A673 (cell line): ENCODE measurements around the gene CLASP1. TPM values are rescaled to one million over a fixed set of nuclear protein-coding genes. Genes with fewer than 3 reads are reported as not detected.
A peak's percentile ranks its signal among the peaks of the same experiment; 100 is the strongest.

Experiments used
- BruUV-seq: library from RNA; stranded (reverse); fragments of 400-500 nt; replicated peaks from 2 replicates; lab custom pipeline; 2021; lab: Mats Ljungman, UMichigan
- CTCF ChIA-PET: fragments of 300-600 bp; sonication (Branson Sonifier 250); formaldehyde crosslinking; loops from one replicate; lab custom pipeline; 2022; ENCODE audit warnings: antibody characterized with exemption; lab: Charles Lee
- POLR2A ChIA-PET: fragments of 300-600 bp; sonication (Branson Sonifier 250); formaldehyde crosslinking; loops from one replicate; lab custom pipeline; 2022; ENCODE audit warnings: antibody characterized with exemption; ENCODE audit not compliant: low non-redundant PET; lab: Charles Lee
- DNase-seq: peaks from one replicate; pipeline ENCODE4 v3.0.0-alpha.2; 2015; ENCODE audit warnings: low spot score
- H3K27ac ChIP-seq: fragments of 200-600 bp; sonication (generic); 2 replicates; pipeline ENCODE4 v1.5.1; 2016; ENCODE audit warnings: mixed run types, low read depth, mild to moderate bottlenecking, mixed read lengths, antibody characterized with exemption, low read length; ENCODE audit not compliant: poor library complexity, severe bottlenecking
- H3K27me3 ChIP-seq: fragments of 200-600 bp; sonication (generic); replicated peaks from 2 replicates; pipeline ENCODE4 v1.6.1; 2017; ENCODE audit warnings: mixed run types, low read depth, mild to moderate bottlenecking, mixed read lengths, antibody characterized with exemption, low read length; ENCODE audit not compliant: insufficient read depth, poor library complexity
- H3K36me3 ChIP-seq: fragments of 200-600 bp; sonication (generic); 2 replicates; pipeline ENCODE4 v1.6.1; 2016; ENCODE audit warnings: mixed run types, mild to moderate bottlenecking, mixed read lengths, antibody characterized with exemption, low read length; ENCODE audit not compliant: insufficient read depth, poor library complexity, severe bottlenecking
- H3K4me1 ChIP-seq: fragments of 200-600 bp; sonication (generic); 2 replicates; pipeline ENCODE4 v1.6.1; 2017; ENCODE audit warnings: mixed run types, mild to moderate bottlenecking, mixed read lengths, antibody characterized with exemption, low read length; ENCODE audit not compliant: insufficient read depth, poor library complexity, severe bottlenecking
- H3K4me3 ChIP-seq: fragments of 200-600 bp; sonication (generic); 2 replicates; pipeline ENCODE4 v1.5.1; 2016; ENCODE audit warnings: low read depth, mixed run types, mild to moderate bottlenecking, mixed read lengths, low read length; ENCODE audit not compliant: poor library complexity, severe bottlenecking
- H3K9me3 ChIP-seq: fragments of 200-600 bp; sonication (generic); 2 replicates; pipeline ENCODE4 v1.6.1; 2016; ENCODE audit warnings: mixed run types, low read depth, mild to moderate bottlenecking, mixed read lengths, antibody characterized with exemption, low read length; ENCODE audit not compliant: poor library complexity, severe bottlenecking
- EZH2 ChIP-seq: fragments of 200-600 bp; sonication (generic); IDR thresholded peaks from 2 replicates; pipeline ENCODE4 v1.6.1; 2017; ENCODE audit warnings: borderline replicate concordance, low read depth, mild to moderate bottlenecking, mixed read lengths, antibody characterized with exemption, low read length; ENCODE audit not compliant: poor library complexity, severe bottlenecking
- intact Hi-C: fragments of 100-400 bp; cut with micrococcal nuclease; formaldehyde crosslinking; loops from one replicate; pipeline ENCODE4 v1.10.0; 2022; ENCODE audit not compliant: unreplicated experiment
- total RNA-seq: library from RNA; stranded (reverse); gene quantifications from 2 replicates; pipeline ENCODE4 v1.2.3, GENCODE V29; 2021
- TF ChIP-seq, protein P1 (sequence below): fragments of 300-800, 200-600 bp; sonication (generic); conservative IDR thresholded peaks from 2 replicates; pipeline ENCODE4 v1.5.1; 2017; ENCODE audit warnings: low read depth, mild to moderate bottlenecking, antibody characterized with exemption, low read length, moderate library complexity, mixed read lengths

The CLASP1 gene
- total RNA-seq, 1 experiment from 2014 or later, result 69.1 TPM

GRCh38 chr2:121530212-121530705 is 119.0 kb downstream of the CLASP1 start:
- BruUV-seq, result no TSS peak
- no peak for TF ChIP-seq EZH2
- TF ChIP-seq, protein P1, sequence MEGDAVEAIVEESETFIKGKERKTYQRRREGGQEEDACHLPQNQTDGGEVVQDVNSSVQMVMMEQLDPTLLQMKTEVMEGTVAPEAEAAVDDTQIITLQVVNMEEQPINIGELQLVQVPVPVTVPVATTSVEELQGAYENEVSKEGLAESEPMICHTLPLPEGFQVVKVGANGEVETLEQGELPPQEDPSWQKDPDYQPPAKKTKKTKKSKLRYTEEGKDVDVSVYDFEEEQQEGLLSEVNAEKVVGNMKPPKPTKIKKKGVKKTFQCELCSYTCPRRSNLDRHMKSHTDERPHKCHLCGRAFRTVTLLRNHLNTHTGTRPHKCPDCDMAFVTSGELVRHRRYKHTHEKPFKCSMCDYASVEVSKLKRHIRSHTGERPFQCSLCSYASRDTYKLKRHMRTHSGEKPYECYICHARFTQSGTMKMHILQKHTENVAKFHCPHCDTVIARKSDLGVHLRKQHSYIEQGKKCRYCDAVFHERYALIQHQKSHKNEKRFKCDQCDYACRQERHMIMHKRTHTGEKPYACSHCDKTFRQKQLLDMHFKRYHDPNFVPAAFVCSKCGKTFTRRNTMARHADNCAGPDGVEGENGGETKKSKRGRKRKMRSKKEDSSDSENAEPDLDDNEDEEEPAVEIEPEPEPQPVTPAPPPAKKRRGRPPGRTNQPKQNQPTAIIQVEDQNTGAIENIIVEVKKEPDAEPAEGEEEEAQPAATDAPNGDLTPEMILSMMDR, result no peak
- intact Hi-C loops, result loop anchor here (2.0 to 5.0 kb wide), 2 partner anchors 127 to 207 kb away; partner anchors contain the start of gene NIFK
- H3K4me3 ChIP-seq, result peak overlapping the region; percentile 77
- peak; percentile 87 for DNase-seq
- CTCF ChIA-PET, result interaction anchor here (0.6 to 0.8 kb wide), 3 partner anchors 119 to 221 kb away, joined by 3 to 5 read pairs (median 4); partner anchors contain the start of gene CLASP1
- H3K27ac ChIP-seq, result peak overlapping the region; percentile 99
- peaks cover 13% of the 10 kb centered on the region for H3K36me3 ChIP-seq
- H3K9me3 ChIP-seq, result no peaks in the 10 kb centered on the region
- H3K27me3 ChIP-seq, result no peaks in the 10 kb centered on the region
- POLR2A ChIA-PET, result interaction anchor here (0.6 to 1.4 kb wide), 2 partner anchors 87 to 189 kb away, joined by 3 read pairs; no protein-coding TSS in a partner anchor
- H3K4me1 ChIP-seq, result peaks cover 32% of the 10 kb centered on the region

DNA sequence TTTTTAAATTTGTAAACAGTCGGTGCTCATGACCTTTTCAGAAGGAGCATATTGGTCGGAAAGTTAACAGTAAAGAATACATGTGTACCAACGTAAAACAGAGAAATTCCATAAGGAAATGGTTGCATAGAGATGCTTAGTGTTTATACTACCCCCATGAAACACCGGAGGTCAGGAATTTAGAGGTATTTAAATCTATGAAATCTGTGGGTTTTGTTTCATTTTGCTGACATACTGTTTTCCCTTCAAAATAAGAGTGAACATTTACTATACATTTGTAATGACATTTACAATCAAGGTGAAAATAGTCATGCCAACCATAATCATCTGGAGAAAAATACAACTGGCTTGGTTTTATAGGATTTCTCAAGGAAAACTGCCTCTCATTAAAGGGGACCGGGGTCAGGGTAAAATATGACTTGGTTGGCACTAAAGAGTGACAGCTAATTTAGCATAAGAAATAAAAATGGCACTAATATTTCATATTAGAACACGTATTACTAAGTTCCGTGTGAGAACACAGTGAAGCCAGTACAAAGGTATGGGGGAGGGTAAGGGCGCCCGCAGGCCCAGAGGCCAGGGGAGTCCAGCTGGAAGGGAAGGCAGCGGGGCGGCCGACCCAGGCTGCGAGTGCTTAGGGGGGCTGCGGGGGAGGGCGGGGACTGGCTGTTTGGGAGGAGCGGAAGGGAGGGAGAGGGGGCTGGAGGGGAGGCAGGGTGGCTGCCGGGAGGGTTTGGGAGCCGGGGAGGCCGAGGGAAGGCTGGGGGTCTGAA is 119.6 kb downstream of the CLASP1 start:
- peak overlapping the region; percentile 99 for H3K27ac ChIP-seq
- H3K4me3 ChIP-seq, result peak overlapping the region; percentile 77
- no peaks in the 10 kb centered on the region for H3K9me3 ChIP-seq
- H3K4me1 ChIP-seq, result peaks cover 32% of the 10 kb centered on the region
- H3K27me3 ChIP-seq, result no peaks in the 10 kb centered on the region
- ChIA-PET CTCF (interaction anchor here (0.5 kb wide), 1 partner anchor 100 kb away, joined by 3 read pairs; no protein-coding TSS in a partner anchor), POLR2A (interaction anchor here (0.6 to 1.4 kb wide), 2 partner anchors 17 to 88 kb away, joined by 3 to 5 read pairs; no protein-coding TSS in a partner anchor)
- H3K36me3 ChIP-seq, result peaks cover 14% of the 10 kb centered on the region
- TSS peak; percentile 28 for BruUV-seq
- intact Hi-C loops, result loop anchor here (2.0 to 5.0 kb wide), 2 partner anchors 127 to 208 kb away; partner anchors contain the start of gene NIFK
- peak; percentile 81 for DNase-seq
- no peak for TF ChIP-seq EZH2
- TF ChIP-seq, protein P1, result no peak

DNA sequence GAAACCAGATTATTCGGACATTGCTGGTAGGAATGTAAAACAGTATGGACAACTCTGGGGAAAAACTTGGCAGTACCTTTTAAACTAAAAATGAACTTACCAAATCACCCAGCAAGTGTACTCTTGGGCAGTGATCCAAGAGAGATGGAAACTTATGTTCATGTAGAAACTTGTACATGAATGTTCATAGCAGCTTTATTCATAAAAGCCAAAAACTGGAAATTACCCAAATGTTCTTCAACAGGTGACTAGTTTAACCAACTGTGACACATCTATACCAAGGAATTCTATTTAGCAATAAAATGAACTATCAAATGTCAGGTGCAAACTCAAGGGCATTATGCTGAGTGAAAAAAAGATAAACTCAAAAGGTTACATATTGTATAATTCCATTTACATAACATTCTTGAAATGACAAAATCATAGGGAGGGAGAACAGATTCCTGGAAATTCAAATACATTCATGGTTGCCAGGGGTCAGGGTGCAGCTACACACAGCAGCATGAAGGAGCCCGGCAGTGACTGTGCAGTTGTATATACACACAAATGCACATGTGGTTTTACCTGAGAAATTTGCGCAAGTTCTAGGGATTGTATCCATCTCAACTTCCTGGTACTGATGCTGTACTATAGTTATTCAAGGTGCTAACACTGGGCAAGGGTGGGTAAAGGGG is 122.1 kb downstream of the CLASP1 start:
- intact Hi-C loops, result no loop called here
- DNase-seq, result no peak
- Histone ChIP-seq H3K27me3 (no peaks in the 10 kb centered on the region), H3K9me3 (no peaks in the 10 kb centered on the region), H3K27ac (no peak overlapping the region), H3K4me1 (peaks cover 21% of the 10 kb centered on the region), H3K36me3 (peaks cover 15% of the 10 kb centered on the region), H3K4me3 (no peak overlapping the region)
- BruUV-seq, result no TSS peak
- ChIA-PET CTCF (no interaction called here), POLR2A (no interaction called here)
- no peak for TF ChIP-seq EZH2
- TF ChIP-seq, protein P1, result no peak
